NCI-H1092 treated with DMSO at 0.1 percent for 48 hours (cell line): ENCODE results near the gene HS2ST1.
"Not testable (repeated sequence)": the region's sequence is repeated elsewhere in the genome, so short reads cannot be mapped to it uniquely, and the experiment has no call there.

ENCODE experiments used
- DNase-seq: peaks from one replicate; lab custom pipeline; 2025; lab: John Stamatoyannopoulos, UW

HS2ST1 gene

GRCh38 chr1:86925742-86926141, 11.3 kb downstream of the HS2ST1 start:
- no peak for DNase-seq

GRCh38 chr1:86926883-86927282, 12.4 kb downstream of the HS2ST1 start:
- DNase-seq, result no peak

- DNase-seq, result no peak
Observed at GRCh38 chr1:86928819-86929218, 14.4 kb downstream of the HS2ST1 start.

GRCh38 chr1:86933051-86933450, 18.6 kb downstream of the HS2ST1 start:
- DNase-seq, result no peak

- no peak for DNase-seq
Observed at GRCh38 chr1:86933562-86934377, 19.3 kb downstream of the HS2ST1 start.

GRCh38 chr1:86938450-86938849, 24.0 kb downstream of the HS2ST1 start:
- no peak for DNase-seq

GRCh38 chr1:86938855-86939254, 24.4 kb downstream of the HS2ST1 start:
- DNase-seq, result no peak

- no peak for DNase-seq
Observed at GRCh38 chr1:86939406-86939805, 25.0 kb downstream of the HS2ST1 start.

GRCh38 chr1:86940599-86940998, 26.2 kb downstream of the HS2ST1 start:
- DNase-seq, result no peak

GRCh38 chr1:86942042-86942441, 27.6 kb downstream of the HS2ST1 start:
- DNase-seq, result no peak

- DNase-seq, result no peak
Observed at GRCh38 chr1:86942743-86943142, 28.3 kb downstream of the HS2ST1 start.

- no peak for DNase-seq
Observed at GRCh38 chr1:86948212-86948611, 33.8 kb downstream of the HS2ST1 start.

- DNase-seq, result no peak
Observed at GRCh38 chr1:86950712-86951419, 36.4 kb downstream of the HS2ST1 start.

GRCh38 chr1:86951430-86951829, 37.0 kb downstream of the HS2ST1 start:
- no peak for DNase-seq

- no peak for DNase-seq
Observed at GRCh38 chr1:86953167-86953566, 38.7 kb downstream of the HS2ST1 start.

GRCh38 chr1:86955678-86956077, 41.2 kb downstream of the HS2ST1 start:
- no peak for DNase-seq

GRCh38 chr1:86956221-86956620, 41.8 kb downstream of the HS2ST1 start:
- DNase-seq, result no peak

GRCh38 chr1:86957221-86957620, 42.8 kb downstream of the HS2ST1 start:
- DNase-seq, result no peak

- no peak for DNase-seq
Observed at GRCh38 chr1:86960548-86960947, 46.1 kb downstream of the HS2ST1 start.

GRCh38 chr1:86963841-86964240, 49.4 kb downstream of the HS2ST1 start:
- not testable (repeated sequence) for DNase-seq

- peak; percentile 8 for DNase-seq
Observed at GRCh38 chr1:86965012-86965826, 50.8 kb downstream of the HS2ST1 start.

GRCh38 chr1:86965827-86966182, 51.4 kb downstream of the HS2ST1 start:
- no peak for DNase-seq

GRCh38 chr1:86970938-86971337, 56.5 kb downstream of the HS2ST1 start:
- DNase-seq, result no peak
